ENCODE measurements around the gene SLC4A5.

Gene SLC4A5, protein sequence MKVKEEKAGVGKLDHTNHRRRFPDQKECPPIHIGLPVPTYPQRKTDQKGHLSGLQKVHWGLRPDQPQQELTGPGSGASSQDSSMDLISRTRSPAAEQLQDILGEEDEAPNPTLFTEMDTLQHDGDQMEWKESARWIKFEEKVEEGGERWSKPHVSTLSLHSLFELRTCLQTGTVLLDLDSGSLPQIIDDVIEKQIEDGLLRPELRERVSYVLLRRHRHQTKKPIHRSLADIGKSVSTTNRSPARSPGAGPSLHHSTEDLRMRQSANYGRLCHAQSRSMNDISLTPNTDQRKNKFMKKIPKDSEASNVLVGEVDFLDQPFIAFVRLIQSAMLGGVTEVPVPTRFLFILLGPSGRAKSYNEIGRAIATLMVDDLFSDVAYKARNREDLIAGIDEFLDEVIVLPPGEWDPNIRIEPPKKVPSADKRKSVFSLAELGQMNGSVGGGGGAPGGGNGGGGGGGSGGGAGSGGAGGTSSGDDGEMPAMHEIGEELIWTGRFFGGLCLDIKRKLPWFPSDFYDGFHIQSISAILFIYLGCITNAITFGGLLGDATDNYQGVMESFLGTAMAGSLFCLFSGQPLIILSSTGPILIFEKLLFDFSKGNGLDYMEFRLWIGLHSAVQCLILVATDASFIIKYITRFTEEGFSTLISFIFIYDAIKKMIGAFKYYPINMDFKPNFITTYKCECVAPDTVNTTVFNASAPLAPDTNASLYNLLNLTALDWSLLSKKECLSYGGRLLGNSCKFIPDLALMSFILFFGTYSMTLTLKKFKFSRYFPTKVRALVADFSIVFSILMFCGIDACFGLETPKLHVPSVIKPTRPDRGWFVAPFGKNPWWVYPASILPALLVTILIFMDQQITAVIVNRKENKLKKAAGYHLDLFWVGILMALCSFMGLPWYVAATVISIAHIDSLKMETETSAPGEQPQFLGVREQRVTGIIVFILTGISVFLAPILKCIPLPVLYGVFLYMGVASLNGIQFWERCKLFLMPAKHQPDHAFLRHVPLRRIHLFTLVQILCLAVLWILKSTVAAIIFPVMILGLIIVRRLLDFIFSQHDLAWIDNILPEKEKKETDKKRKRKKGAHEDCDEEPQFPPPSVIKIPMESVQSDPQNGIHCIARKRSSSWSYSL

GRCh38 chr2:74343316-74343715, at the start of gene SLC4A5:
TSS of gene SLC4A5 (minus strand) at chr2:74343416. CDS start at chr2:74315023, 28,393 bp downstream.
- Histone ChIP-seq H3K27ac (no peak within 1 kb of the TSS), H3K4me1 (peaks cover 10% of the 10 kb centered on the region), H3K4me2 (ENCODE audit: low read length) (no peak within 1 kb of the TSS), H3K9me3 (ENCODE audit: control insufficient read depth, low read length) (no peaks in the 10 kb centered on the region), H3K27me3 (ENCODE audit: control insufficient read depth, insufficient read depth, low read length) (no peaks in the 10 kb centered on the region), H3K79me2 (no peaks in the 10 kb centered on the region), H2AFZ (no peak within 1 kb of the TSS), H3K9ac (no peak within 1 kb of the TSS), H3K4me3 (ENCODE audit: low read depth, low read length) (no peak within 1 kb of the TSS), H3K36me3 (ENCODE audit: control insufficient read depth, insufficient read depth, low read length) (no peaks in the 10 kb centered on the region)
- TF ChIP-seq, protein P1, sequence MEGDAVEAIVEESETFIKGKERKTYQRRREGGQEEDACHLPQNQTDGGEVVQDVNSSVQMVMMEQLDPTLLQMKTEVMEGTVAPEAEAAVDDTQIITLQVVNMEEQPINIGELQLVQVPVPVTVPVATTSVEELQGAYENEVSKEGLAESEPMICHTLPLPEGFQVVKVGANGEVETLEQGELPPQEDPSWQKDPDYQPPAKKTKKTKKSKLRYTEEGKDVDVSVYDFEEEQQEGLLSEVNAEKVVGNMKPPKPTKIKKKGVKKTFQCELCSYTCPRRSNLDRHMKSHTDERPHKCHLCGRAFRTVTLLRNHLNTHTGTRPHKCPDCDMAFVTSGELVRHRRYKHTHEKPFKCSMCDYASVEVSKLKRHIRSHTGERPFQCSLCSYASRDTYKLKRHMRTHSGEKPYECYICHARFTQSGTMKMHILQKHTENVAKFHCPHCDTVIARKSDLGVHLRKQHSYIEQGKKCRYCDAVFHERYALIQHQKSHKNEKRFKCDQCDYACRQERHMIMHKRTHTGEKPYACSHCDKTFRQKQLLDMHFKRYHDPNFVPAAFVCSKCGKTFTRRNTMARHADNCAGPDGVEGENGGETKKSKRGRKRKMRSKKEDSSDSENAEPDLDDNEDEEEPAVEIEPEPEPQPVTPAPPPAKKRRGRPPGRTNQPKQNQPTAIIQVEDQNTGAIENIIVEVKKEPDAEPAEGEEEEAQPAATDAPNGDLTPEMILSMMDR (IDR thresholded peaks at IDR 0.05), result no peak

DNA sequence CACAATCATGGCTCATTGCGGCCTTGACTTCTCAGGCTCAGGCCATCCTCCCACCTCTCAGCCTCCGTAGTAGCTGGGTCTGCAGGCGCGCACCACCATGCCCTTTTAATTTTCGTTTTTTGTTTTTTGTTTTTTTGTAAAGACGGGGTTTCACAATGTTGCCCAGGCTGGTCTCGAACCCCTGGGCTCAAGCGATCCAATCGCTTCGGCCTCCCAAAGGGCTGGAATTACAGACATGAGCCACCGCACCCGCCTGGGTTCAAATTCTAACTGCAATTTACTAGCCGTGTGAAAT, 49.2 kb upstream of the SLC4A5 start:
- Histone ChIP-seq H3K36me3 (ENCODE audit: control insufficient read depth, insufficient read depth, low read length) (no peaks in the 10 kb centered on the region), H3K9me3 (ENCODE audit: control insufficient read depth, low read length) (no peaks in the 10 kb centered on the region), H3K79me2 (peaks cover 46% of the 10 kb centered on the region), H3K4me2 (ENCODE audit: low read length) (peak overlapping the region; percentile 97), H3K4me1 (peaks cover 11% of the 10 kb centered on the region), H3K9ac (no peak overlapping the region), H3K27ac (peak overlapping the region; percentile 96), H3K4me3 (ENCODE audit: low read depth, low read length) (peak overlapping the region; percentile 81), H2AFZ (peak overlapping the region; percentile 85), H3K27me3 (ENCODE audit: control insufficient read depth, insufficient read depth, low read length) (no peaks in the 10 kb centered on the region)
- TF ChIP-seq, protein P1 (IDR thresholded peaks at IDR 0.05), result no peak

DNA sequence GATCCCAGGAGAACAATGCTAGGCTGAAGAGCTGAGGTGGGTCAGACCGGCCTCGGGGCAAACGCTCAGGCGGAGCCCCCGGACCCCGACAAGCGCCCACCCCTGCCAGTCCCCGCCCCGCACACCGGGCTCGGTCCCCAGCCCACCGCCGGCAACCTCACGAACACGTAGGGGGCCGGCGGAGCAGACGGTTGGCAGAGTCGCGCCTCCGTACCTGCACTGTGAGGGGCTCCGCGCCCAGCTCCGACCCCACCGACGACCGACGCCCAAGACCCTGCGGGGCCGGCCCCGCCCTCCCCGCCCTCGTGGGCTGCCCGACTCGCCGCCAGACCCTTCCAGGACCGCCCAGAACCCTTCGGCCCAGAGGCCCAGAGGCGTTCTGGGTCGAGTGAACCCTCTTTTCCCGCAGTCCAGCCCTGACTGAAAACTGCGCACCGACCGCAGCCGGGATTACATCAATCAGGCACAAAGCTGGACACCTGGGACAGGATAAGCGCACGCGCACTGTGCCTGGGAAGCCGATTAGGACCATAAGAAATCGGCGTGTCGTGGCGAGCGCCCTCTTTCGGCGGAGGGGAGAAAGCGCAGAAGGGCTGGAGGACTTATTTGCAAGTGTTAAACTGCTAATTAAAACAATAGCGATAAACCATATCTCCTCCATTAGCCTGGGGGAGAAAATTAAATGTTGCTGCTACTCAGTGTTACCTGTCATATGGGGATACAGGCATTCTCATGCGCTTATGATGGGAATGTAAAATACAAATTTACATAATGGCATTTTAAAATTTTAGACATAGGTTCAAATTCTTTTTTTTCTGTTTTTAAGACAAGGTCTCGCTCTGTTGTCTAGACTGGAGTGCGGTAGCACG, 48.6 kb upstream of the SLC4A5 start:
- TF ChIP-seq, protein P1 (IDR thresholded peaks at IDR 0.05), result peak; percentile 99
- Histone ChIP-seq H3K4me3 (ENCODE audit: low read depth, low read length) (peak overlapping the region; percentile 81), H3K4me2 (ENCODE audit: low read length) (peak overlapping the region; percentile 97), H3K4me1 (peaks cover 11% of the 10 kb centered on the region), H3K27ac (peak overlapping the region; percentile 96), H3K27me3 (ENCODE audit: control insufficient read depth, insufficient read depth, low read length) (no peaks in the 10 kb centered on the region), H3K36me3 (ENCODE audit: control insufficient read depth, insufficient read depth, low read length) (no peaks in the 10 kb centered on the region), H3K9ac (peak overlapping the region; percentile 58), H3K79me2 (peaks cover 51% of the 10 kb centered on the region), H3K9me3 (ENCODE audit: control insufficient read depth, low read length) (no peaks in the 10 kb centered on the region), H2AFZ (peak overlapping the region; percentile 85)

DNA sequence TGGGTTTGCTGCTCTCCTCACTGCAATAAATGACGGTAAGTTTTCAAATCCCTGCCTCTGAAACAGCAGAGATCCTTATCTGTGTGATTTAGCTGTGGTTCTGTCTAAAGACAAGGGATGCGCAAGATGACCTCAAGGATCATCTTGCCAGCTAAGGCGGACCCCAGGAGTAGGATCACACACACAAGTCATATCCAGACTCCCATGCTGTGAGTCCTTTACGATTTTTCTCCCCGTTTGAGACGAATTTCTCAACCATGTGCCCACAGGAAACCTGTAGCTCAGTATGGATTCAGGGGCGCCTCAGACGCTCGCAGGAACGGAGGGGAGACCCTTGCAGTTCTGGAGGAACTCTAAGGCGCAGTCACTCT, 48.0 kb upstream of the SLC4A5 start:
- Histone ChIP-seq H3K27me3 (ENCODE audit: control insufficient read depth, insufficient read depth, low read length) (no peaks in the 10 kb centered on the region), H3K4me3 (ENCODE audit: low read depth, low read length) (peak overlapping the region; percentile 81), H3K27ac (peak overlapping the region; percentile 96), H3K9ac (peak overlapping the region; percentile 58), H3K4me1 (peaks cover 17% of the 10 kb centered on the region), H2AFZ (peak overlapping the region; percentile 85), H3K4me2 (ENCODE audit: low read length) (peak overlapping the region; percentile 97), H3K9me3 (ENCODE audit: control insufficient read depth, low read length) (no peaks in the 10 kb centered on the region), H3K79me2 (peaks cover 56% of the 10 kb centered on the region), H3K36me3 (ENCODE audit: control insufficient read depth, insufficient read depth, low read length) (no peaks in the 10 kb centered on the region)
- TF ChIP-seq, protein P1 (IDR thresholded peaks at IDR 0.05), result no peak
